ENCODE data around the gene DNAH9.

DNAH9 gene, protein sequence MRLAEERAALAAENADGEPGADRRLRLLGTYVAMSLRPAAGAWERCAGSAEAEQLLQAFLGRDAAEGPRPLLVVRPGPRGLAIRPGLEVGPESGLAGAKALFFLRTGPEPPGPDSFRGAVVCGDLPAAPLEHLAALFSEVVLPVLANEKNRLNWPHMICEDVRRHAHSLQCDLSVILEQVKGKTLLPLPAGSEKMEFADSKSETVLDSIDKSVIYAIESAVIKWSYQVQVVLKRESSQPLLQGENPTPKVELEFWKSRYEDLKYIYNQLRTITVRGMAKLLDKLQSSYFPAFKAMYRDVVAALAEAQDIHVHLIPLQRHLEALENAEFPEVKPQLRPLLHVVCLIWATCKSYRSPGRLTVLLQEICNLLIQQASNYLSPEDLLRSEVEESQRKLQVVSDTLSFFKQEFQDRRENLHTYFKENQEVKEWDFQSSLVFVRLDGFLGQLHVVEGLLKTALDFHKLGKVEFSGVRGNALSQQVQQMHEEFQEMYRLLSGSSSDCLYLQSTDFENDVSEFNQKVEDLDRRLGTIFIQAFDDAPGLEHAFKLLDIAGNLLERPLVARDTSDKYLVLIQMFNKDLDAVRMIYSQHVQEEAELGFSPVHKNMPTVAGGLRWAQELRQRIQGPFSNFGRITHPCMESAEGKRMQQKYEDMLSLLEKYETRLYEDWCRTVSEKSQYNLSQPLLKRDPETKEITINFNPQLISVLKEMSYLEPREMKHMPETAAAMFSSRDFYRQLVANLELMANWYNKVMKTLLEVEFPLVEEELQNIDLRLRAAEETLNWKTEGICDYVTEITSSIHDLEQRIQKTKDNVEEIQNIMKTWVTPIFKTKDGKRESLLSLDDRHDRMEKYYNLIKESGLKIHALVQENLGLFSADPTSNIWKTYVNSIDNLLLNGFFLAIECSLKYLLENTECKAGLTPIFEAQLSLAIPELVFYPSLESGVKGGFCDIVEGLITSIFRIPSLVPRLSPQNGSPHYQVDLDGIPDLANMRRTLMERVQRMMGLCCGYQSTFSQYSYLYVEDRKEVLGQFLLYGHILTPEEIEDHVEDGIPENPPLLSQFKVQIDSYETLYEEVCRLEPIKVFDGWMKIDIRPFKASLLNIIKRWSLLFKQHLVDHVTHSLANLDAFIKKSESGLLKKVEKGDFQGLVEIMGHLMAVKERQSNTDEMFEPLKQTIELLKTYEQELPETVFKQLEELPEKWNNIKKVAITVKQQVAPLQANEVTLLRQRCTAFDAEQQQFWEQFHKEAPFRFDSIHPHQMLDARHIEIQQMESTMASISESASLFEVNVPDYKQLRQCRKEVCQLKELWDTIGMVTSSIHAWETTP (N-terminal part only)

DNA sequence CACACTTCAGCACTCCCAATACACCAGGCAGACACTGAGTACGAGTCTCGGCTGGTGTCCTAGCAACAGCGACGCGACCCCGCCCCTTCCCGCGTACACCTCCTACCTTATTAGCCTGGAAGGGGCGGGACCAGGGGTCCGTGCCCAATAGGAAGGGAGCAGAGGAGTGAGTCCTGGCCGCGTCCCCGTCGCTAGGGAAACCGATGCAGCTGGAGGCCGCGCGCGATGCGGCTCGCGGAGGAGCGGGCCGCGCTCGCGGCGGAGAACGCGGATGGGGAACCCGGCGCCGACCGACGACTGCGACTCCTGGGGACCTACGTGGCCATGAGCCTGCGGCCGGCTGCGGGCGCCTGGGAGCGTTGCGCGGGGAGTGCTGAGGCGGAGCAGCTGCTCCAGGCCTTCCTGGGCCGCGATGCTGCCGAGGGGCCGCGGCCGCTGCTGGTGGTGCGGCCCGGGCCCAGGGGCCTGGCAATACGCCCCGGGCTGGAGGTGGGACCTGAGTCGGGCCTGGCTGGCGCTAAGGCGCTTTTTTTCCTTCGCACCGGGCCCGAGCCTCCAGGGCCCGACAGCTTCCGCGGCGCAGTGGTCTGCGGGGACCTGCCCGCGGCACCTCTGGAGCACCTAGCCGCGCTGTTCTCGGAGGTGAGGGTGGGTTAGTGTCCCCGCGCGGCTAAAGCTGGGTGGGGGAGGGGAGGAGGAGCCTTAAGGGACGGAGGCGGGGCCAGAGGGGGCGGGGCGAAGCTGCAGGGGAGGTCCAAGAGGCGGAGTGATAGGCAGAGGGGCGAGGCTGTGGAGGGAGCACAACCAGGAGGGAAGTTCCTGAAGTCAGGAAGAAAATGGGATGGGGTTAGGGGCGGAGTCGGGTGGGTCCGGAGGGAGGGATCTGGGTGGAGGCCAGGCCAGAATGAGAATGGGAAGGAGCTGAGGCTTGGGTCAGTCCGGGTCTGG lies at the start of gene DNAH9:
Gene DNAH9 (plus strand): TSS at position 197 of the 948 bp plus-strand sequence. CDS start 29 bp downstream, at position 226.
- DNase-seq, result no peak

DNA sequence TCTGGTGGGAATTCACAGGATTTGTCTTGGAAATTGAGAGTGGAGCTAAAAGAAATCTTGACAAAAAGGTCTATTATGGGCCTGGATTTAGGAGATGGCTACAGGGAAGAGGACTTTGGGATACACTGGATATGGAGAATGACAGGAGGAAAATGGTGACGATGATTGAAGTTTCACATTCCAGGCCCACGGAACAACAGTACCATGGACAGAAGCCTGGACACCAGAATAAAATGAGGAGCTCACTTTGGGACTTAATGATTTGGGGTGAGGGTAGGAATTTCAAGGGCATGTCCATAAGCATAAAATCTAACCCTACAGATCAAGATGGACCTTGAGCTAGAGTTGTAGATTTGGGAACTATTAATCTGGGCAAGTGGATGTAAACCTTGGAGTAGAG lies 47.8 kb upstream of the DNAH9 start:
- no peak for DNase-seq

DNA sequence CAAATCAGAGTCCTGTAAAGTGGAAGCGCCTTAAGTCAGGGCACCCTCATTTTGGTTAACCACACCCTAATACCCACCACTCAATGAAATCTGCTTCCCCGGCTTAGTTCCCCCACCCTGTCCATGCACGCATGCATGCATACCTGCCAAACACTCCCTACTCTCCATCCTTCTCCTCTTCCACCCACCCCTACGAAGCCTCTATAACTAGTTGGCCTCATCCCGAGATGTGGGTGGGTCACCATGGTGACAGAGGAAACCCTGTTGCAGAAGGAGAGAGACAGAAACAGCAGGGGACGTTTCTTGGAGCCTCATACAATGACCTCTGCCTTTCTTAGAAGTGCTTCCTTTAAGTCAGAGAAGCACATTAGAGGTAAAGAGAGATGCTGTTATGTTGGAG lies 46.8 kb upstream of the DNAH9 start:
- DNase-seq, result no peak

DNA sequence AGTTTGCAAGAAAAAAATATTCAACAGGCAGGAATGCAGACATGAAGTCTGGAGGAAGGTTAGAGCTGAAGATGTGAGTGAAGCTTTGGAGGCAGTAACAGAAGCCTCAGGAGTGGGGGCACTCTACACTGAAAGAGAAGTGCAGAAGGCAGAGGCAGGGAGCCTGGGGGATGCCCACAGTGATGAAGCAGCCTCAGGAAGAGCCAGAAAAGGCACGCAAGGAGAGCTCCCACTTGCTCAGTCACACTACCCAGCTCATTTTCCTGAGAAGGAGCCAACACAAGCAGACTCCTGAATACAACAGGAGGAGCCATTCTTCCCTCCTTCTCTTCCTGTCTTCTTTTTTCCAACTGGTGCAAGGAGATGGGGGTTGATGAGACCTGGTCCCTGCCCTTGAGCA lies 45.1 kb upstream of the DNAH9 start:
- no peak for DNase-seq

DNA sequence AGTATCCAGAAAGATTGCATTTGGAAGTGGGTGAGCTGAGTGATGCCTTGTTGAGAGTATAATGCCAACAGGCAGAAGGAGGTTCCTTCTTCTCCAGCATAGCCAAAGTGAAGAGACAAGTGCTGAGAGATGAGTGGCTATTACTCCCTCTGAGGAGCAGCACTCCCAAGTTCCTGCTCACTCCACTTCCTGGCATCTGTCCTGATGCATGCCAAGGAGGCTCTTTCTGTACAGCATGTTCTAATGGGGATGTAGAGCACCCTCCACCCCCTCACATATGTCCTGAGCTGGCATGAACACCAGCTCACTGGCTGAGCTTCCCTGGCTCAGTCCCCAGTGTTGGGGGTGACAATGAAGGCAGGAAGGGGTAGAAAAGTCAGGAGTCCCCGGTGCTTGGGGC lies 44.2 kb upstream of the DNAH9 start:
- no peak for DNase-seq

DNA sequence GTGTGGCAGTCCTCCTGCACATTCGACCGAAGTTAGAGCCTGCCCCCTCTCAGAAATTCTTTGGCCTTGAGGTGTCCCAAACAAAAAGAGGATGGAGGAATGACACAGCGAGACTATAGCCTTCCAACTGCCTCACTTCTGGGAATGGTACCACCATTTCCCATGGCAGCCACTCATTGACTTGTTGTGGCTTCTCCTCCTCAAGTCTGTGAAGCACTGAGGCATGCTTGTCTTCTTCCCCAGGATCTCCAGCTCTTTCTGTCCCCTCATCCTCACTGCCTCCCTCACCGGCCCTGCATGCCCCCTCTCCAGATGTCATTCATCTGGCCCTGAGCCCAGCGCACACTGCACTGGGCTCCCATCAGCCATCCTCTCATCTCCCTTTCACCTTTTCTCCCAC lies 43.7 kb upstream of the DNAH9 start:
- no peak for DNase-seq

DNA sequence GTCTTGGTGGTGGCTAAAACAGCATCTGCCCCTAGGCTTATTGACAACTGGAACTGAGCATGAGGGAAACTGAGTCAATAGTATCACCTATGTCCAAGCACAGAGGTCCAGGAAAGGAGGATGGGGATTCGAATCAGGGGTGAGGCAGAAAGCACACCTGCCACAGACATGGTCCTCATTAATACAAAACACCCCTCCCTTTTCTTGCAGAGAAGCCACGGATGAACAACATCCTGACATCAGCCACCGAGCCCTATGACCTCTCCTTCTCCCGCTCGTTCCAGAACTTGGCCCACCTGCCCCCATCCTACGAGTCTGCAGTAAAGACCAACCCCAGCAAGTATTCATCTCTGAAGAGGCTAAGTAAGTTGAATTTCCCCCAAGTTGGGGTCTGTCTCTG lies 42.7 kb upstream of the DNAH9 start:
- DNase-seq, result no peak

DNA sequence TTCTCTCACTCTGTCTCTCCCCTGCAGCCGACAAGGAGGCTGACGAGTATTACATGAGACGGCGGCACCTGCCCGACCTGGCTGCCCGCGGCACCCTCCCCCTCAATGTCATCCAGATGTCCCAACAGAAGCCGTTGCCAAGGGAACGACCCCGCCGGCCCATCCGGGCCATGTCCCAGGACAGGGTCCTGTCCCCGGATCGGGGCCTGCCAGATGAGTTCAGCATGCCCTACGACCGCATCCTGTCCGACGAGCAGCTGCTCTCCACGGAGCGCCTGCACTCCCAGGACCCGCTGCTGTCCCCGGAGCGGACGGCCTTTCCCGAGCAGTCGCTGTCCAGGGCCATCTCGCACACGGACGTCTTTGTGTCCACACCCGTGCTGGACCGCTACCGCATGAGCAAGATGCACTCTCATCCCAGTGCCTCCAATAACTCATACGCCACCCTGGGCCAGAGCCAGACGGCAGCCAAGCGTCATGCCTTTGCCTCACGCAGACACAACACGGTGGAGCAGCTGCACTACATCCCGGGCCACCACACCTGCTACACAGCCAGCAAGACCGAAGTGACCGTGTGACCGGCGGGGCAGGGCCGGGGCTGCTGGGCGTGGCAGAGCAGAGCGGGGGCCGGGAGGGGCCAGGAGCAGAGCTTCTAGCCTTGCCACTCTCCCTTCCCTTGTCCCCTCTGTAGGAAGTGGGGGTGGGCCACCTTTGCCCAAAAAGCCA lies 40.4 kb upstream of the DNAH9 start:
- DNase-seq, result no peak

DNA sequence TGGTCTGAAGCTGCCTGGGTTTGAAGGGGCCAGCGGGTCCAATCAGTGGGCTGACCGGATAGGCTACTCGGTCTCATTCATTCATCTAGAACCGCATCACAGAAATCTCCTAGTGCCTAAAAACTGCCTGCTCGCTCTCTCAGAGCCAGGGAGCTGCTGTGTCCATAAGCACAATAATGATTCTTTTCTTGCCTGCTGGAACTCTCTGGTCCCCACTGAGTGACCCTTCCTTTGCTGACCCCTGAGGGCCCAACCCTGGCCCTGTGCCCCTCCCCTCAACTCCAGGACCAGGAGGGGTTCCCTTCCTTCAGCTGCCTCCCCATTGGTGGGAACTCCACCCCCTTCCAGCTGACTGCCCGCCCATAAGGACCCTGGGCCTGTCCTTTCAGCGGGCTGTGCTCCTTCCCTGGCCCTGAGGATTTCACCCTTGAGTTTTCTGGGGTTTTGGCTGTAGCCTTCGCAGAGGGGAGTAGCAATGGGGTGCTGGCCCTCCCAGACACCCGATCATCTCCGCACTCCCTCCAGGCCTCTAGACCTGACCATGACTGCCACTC lies 39.5 kb upstream of the DNAH9 start:
- no peak for DNase-seq

DNA sequence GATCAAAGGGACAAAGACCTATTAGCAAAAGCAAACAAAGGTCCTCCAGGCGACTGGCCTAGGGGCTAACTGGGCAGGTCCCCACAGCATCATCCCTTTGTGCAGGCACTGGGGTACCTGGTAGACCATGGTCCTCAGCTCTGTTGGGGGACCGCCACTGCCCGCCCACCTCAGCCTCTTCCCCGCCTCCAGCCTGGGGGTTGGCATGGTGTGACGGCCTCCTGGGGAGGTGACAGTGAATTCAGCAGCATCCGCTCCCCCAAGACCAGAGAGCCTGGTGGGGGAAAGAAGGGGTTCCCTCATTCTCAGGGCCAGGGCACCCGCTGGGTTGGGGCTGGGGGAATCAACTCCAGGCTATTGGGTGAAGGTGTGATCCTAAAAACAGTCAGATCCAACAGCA lies 38.7 kb upstream of the DNAH9 start:
- DNase-seq, result no peak

DNA sequence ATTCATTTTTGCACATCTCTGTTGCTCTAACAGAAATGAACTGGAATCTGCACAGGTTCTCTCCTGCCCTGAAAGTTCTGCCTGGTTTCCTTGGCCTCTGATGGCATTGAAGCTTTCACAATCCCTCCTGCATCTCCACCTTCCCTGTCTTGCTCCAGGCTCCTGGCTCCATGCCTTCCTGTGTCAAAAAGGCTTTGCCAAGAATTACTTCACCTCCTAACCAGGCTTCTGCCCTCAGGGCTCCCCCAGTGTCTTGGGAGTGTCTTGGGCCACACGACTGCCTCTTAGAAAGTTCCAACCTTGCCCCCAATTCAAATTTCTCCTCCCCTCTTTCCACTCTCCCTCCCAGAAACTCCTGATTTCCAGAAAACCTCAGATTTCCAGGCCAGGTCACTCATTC lies 37.0 kb upstream of the DNAH9 start:
- no peak for DNase-seq

DNA sequence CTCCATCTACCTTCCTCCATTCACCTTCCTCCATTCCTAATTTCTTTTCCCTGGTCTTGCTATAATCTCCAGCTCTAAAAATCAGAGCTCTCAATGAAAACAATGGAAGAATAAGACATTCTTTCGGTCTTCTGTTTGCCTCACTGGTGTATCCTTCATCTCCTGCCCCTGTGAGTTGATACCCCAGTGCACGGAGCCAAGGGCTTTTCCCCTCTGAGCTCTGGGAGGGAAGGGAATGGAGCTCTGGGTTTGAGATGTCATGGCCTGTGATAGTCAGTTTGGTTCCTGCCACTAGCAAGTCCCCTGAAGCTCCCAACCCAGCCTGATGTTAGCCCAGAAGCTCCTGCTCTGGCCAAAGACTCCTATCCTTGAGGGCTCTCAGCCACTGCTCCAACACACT lies 36.6 kb upstream of the DNAH9 start:
- DNase-seq, result no peak

DNA sequence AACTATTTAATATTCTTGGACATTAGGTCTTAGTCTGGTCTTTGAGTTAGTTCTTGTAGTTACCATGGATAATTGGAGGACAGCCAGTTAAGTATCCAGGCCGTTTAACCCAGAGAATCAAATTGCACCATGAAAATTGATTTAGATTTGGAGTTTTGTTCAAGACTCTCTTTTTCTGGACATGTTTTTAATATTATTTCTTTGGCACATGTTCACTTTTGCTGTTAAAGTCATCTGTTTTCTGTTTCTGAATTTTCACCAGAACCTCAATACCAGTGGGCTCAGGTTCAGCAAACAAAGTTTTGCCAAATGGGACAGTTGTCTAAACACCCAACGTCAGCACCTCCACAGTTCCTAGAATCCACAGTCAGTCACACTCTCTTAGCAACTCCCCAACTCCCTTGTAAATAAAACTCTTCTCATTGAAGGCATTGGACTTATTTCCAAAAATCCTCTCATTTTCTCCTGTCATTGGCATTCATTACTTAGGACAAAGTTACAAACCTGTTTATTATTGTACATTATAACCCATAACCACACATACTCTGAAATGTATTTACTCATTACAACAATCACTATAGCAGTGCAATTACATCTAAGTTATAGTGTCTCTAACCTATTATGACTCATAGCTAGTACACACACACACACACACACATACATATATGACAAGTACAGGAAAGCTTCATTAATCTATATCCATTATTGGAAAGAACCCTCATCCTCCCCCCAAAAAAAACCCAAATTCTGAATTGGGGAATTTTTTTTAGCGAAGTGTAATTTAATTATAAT lies 33.5 kb upstream of the DNAH9 start:
- DNase-seq, result no peak

DNA sequence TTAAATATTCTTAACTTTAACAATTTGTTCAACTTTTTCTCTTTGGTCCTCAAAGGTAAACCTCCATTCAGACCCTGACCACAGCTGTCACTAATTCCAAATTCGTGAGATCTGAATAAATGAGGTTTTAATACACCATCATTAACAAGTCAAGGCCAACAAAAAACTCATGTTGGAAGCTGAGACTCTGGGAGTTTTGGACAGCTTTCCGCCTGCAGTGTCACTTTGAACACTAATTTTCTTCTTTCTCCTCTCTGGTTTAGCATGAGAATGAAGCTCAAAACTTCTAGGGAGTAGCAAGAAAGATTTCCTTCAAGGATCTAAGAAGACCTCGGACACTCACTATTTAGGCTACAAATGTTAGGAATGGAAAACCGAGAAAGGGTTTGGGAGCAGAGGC lies 32.7 kb upstream of the DNAH9 start:
- no peak for DNase-seq

DNA sequence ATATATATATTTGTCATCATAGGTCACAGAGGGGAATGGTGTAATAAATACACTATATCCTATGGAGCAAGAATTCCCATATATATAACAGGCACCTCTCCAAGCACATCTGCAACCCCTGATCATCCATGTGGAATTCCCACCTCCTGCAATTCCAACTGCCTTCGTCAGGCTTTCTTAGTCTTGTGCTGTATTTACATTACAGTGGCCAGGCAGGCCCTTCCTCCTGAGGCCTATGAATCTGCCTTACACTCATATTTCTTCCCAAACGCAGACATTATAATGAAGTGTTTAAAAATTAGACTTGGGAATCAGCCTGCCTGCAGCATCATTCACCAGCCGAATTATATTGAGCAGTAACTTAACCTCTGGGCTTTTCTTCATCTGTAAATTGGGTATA lies 19.3 kb upstream of the DNAH9 start:
- DNase-seq, result no peak

DNA sequence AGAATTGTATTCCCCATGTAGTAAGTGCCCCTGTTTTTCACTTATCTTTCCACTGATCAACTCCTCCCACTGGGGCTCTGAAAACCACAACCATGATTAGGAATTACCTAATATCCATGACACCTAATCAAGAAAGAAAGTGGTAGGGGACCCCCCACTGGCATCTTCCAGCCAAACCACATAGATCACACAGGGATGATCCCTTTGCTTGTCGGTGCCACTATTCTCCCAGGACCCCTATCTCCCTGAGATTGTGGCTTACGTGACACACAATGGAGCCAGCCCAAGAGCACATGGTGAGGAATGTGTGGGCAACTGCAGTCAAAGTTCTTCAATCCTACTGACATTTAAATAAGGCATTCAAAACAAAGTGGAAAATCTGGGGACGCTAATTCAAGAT lies 17.6 kb upstream of the DNAH9 start:
- no peak for DNase-seq

DNA sequence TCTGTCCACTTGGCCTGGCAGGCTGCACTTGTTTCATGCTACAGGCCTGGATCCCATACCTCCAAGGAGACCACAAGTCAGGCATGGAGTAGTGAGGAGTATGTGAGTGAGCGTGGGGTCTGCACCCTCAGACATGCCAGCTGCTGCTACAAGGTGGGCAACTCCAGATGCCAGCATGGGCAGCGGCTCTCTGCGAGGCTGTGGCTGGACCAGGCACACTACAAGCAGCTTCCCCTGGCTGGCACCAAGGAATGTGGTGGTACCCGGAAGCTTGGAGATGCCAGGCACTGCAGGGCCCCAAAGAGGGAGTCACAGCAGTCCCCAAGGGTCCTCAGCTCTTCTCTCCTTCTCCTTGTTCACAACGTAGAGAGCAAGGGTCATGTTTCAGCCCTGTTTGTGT lies 16.1 kb upstream of the DNAH9 start:
- no peak for DNase-seq

DNA sequence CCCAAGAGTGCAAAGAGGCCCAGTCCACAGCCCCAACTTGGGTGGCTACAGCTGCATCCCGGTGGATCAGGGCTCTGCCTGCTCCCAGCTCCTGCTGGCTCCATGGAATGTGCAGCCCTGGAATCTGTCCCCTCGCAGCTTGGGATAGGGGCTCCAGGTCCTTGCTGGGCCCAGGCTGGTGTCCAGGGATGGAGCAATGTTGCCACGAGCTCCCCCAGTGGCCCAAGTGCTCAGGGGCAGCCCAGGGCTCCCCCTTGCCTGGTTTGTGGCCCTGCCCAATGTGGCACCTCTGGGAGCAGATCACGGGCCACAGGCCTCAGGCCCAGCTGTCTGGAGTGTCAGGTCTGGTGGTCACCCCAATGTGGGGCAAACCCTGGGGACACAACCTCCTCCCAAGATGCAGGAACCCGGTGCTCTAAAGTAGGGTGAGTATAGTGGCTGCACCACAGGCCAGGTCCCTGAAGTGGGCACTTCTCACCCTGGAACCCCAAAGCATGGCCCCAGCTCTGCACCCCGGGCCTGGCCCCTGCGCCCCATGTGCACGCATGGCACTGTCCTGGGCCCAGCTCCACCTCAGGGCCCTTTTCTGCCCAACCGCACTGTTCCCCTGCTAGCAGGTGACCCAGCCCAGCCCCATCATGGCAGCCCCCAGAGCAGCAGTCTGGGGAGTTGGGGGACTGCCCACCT lies 14.8 kb upstream of the DNAH9 start:
- DNase-seq, result no peak

DNA sequence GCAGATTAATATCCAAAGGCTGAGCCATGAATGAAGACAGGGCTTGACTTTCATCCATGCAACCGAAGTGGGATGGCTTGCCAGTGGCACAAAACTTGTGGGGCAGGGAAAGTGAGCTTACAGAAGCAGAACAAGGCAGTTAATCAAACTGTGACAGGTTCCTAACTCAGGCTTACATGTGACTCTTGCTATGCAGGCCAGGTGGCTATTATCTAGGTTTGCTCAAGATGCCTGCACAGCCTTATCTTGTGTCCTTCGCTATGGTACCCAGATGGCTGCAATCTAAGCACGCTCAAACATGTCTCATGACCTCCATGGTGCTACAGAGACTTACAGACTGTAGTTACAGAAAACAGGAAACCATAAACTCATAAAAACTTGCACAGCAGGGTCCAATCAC lies 8.6 kb upstream of the DNAH9 start:
- DNase-seq, result no peak

DNA sequence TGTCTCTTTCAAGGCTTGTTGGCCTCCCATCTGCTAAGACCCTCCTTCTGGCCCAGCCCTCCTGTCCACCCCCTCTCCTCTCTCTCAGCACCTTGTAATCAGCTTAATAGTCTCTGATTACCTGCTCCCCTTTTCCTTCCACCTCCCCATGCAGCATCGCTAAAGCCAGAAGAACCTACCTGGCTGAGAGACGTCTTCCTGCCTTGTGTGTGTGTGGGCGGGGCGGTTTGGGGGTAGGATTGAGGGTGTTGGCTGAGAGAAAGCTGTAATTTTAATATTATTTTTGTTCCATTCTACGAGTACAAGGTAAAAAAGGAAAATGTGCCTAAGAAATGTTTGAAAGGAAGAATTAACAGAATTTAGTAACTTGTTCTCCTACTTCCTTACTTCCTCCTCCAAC lies 3.4 kb downstream of the DNAH9 start:
- DNase-seq, result no peak
